WI38 (cell line): ENCODE results near the gene ANKH.

Experiments used
- H3K4me3 ChIP-seq: 2 replicates; pipeline ENCODE4 v1.5.1; 2011; ENCODE audit warnings: low read depth, mild to moderate bottlenecking, control low read depth, low read length
- CTCF ChIP-seq: IDR thresholded peaks from 2 replicates; pipeline ENCODE4 v1.5.1; 2012; ENCODE audit warnings: low read depth, mild to moderate bottlenecking, control low read depth, low read length

The ANKH gene

GRCh38 chr5:14710313-14710994 lies 161.1 kb downstream of the ANKH start:
- no peak overlapping the region for H3K4me3 ChIP-seq
- TF ChIP-seq CTCF: no peak

- H3K4me3 ChIP-seq: no peak overlapping the region
- no peak for TF ChIP-seq CTCF
Observed at GRCh38 chr5:14708551-14708950, 163.0 kb downstream of the ANKH start.

- H3K4me3 ChIP-seq: no peak overlapping the region
- no peak for TF ChIP-seq CTCF
Observed at GRCh38 chr5:14707811-14708390, 163.7 kb downstream of the ANKH start.

- TF ChIP-seq CTCF: no peak
- no peak overlapping the region for H3K4me3 ChIP-seq
Observed at GRCh38 chr5:14706615-14707021, 165.0 kb downstream of the ANKH start.

- H3K4me3 ChIP-seq: no peak overlapping the region
- TF ChIP-seq CTCF: no peak
Observed at GRCh38 chr5:14705556-14705955, 166.0 kb downstream of the ANKH start.

- no peak overlapping the region for H3K4me3 ChIP-seq
- no peak for TF ChIP-seq CTCF
Observed at GRCh38 chr5:14702238-14702839, 169.2 kb downstream of the ANKH start.

GRCh38 chr5:14701556-14701955 lies 170.0 kb downstream of the ANKH start:
- TF ChIP-seq CTCF: no peak
- no peak overlapping the region for H3K4me3 ChIP-seq
